ENCODE measurements around the gene SLC37A3. TPM values are rescaled to one million over a fixed set of nuclear protein-coding genes. Genes with fewer than 3 reads are reported as not detected.

Gene SLC37A3
- total RNA-seq, 1 donor from 2014 or later: 72.7 TPM

GRCh38 chr7:140375892-140376730 lies 22.2 kb downstream of the SLC37A3 start:
- Mint-ChIP-seq H3K4me1 (ENCODE audit: unreplicated experiment) (peaks cover 8% of the 10 kb centered on the region), H3K36me3 (ENCODE audit: unreplicated experiment) (peaks cover 26% of the 10 kb centered on the region), H3K27ac (ENCODE audit: unreplicated experiment) (no peak overlapping the region), H3K4me3 (ENCODE audit: unreplicated experiment) (no peak overlapping the region), H3K9me3 (ENCODE audit: unreplicated experiment) (no peaks in the 10 kb centered on the region), H3K27me3 (ENCODE audit: unreplicated experiment) (no peaks in the 10 kb centered on the region)
- no peak for TF ChIP-seq CTCF (IDR thresholded peaks at IDR 0.05)
- no peak for DNase-seq (ENCODE audit: extremely low spot score, unreplicated experiment)

- H3K4me1 Mint-ChIP-seq (ENCODE audit: unreplicated experiment): peaks cover 8% of the 10 kb centered on the region
- no peak overlapping the region for H3K4me3 Mint-ChIP-seq (ENCODE audit: unreplicated experiment)
- peaks cover 26% of the 10 kb centered on the region for H3K36me3 Mint-ChIP-seq (ENCODE audit: unreplicated experiment)
- H3K27me3 Mint-ChIP-seq (ENCODE audit: unreplicated experiment): no peaks in the 10 kb centered on the region
- DNase-seq (ENCODE audit: extremely low spot score, unreplicated experiment): no peak
- no peak overlapping the region for H3K27ac Mint-ChIP-seq (ENCODE audit: unreplicated experiment)
- TF ChIP-seq CTCF (IDR thresholded peaks at IDR 0.05): no peak
- no peaks in the 10 kb centered on the region for H3K9me3 Mint-ChIP-seq (ENCODE audit: unreplicated experiment)
Measured at GRCh38 chr7:140375323-140375722, 23.0 kb downstream of the SLC37A3 start.

GRCh38 chr7:140369294-140369693 lies 29.0 kb downstream of the SLC37A3 start:
- Mint-ChIP-seq H3K27me3 (ENCODE audit: unreplicated experiment) (no peaks in the 10 kb centered on the region), H3K9me3 (ENCODE audit: unreplicated experiment) (no peaks in the 10 kb centered on the region), H3K4me1 (ENCODE audit: unreplicated experiment) (no peaks in the 10 kb centered on the region), H3K4me3 (ENCODE audit: unreplicated experiment) (no peak overlapping the region), H3K36me3 (ENCODE audit: unreplicated experiment) (peaks cover 21% of the 10 kb centered on the region), H3K27ac (ENCODE audit: unreplicated experiment) (no peak overlapping the region)
- no peak for TF ChIP-seq CTCF (IDR thresholded peaks at IDR 0.05)
- DNase-seq (ENCODE audit: extremely low spot score, unreplicated experiment): no peak

- no peak for TF ChIP-seq CTCF (IDR thresholded peaks at IDR 0.05)
- no peaks in the 10 kb centered on the region for H3K9me3 Mint-ChIP-seq (ENCODE audit: unreplicated experiment)
- no peak overlapping the region for H3K4me3 Mint-ChIP-seq (ENCODE audit: unreplicated experiment)
- no peaks in the 10 kb centered on the region for H3K4me1 Mint-ChIP-seq (ENCODE audit: unreplicated experiment)
- H3K27me3 Mint-ChIP-seq (ENCODE audit: unreplicated experiment): no peaks in the 10 kb centered on the region
- no peak for DNase-seq (ENCODE audit: extremely low spot score, unreplicated experiment)
- H3K36me3 Mint-ChIP-seq (ENCODE audit: unreplicated experiment): peaks cover 25% of the 10 kb centered on the region
- no peak overlapping the region for H3K27ac Mint-ChIP-seq (ENCODE audit: unreplicated experiment)
Measured at GRCh38 chr7:140367528-140367927, 30.8 kb downstream of the SLC37A3 start.

- no peak overlapping the region for H3K27ac Mint-ChIP-seq (ENCODE audit: unreplicated experiment)
- no peak for TF ChIP-seq CTCF (IDR thresholded peaks at IDR 0.05)
- DNase-seq (ENCODE audit: extremely low spot score, unreplicated experiment): no peak
- no peaks in the 10 kb centered on the region for H3K4me1 Mint-ChIP-seq (ENCODE audit: unreplicated experiment)
- no peak overlapping the region for H3K4me3 Mint-ChIP-seq (ENCODE audit: unreplicated experiment)
- no peaks in the 10 kb centered on the region for H3K27me3 Mint-ChIP-seq (ENCODE audit: unreplicated experiment)
- H3K36me3 Mint-ChIP-seq (ENCODE audit: unreplicated experiment): peaks cover 32% of the 10 kb centered on the region
- H3K9me3 Mint-ChIP-seq (ENCODE audit: unreplicated experiment): no peaks in the 10 kb centered on the region
Measured at GRCh38 chr7:140364819-140365218, 33.5 kb downstream of the SLC37A3 start.
